Loucy (cell line): ENCODE results near the gene LPO.

Source experiments
- EZH2phosphoT487 ChIP-seq: fragments of 200-600 bp; IDR thresholded peaks from 2 replicates; pipeline ENCODE4 v1.6.1; 2018; ENCODE audit warnings: antibody characterized with exemption, mild to moderate bottlenecking, moderate library complexity, borderline replicate concordance
- TF ChIP-seq, protein P1 (sequence below): fragments of 200-600 bp; sonication (generic); conservative IDR thresholded peaks from 2 replicates; pipeline ENCODE4 v1.5.1; 2014; ENCODE audit warnings: mild to moderate bottlenecking, antibody characterized with exemption, low read length

DNA sequence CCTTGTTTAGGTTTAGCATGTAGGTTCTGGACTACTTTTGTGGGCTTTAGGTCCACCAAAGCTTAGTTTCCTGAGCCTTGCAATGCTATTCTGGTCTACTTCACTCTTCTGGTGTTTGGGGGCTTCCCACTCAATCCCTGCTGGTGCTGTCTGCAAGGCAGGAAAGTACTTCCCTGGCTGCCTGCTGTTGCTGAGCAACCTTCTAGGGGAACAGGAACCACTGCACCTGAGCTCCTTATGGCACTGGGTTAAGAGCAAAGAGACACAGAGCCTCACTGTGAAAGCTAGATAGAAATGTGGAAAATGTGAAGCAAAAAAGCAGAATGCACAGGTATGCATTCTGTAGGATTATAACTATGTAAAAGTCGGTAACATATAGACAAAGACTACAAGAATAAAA is 25.4 kb downstream of the LPO start:
- TF ChIP-seq, protein P1, sequence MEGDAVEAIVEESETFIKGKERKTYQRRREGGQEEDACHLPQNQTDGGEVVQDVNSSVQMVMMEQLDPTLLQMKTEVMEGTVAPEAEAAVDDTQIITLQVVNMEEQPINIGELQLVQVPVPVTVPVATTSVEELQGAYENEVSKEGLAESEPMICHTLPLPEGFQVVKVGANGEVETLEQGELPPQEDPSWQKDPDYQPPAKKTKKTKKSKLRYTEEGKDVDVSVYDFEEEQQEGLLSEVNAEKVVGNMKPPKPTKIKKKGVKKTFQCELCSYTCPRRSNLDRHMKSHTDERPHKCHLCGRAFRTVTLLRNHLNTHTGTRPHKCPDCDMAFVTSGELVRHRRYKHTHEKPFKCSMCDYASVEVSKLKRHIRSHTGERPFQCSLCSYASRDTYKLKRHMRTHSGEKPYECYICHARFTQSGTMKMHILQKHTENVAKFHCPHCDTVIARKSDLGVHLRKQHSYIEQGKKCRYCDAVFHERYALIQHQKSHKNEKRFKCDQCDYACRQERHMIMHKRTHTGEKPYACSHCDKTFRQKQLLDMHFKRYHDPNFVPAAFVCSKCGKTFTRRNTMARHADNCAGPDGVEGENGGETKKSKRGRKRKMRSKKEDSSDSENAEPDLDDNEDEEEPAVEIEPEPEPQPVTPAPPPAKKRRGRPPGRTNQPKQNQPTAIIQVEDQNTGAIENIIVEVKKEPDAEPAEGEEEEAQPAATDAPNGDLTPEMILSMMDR, result no peak
- no peak for TF ChIP-seq EZH2phosphoT487
